Suppressor macrophage (primary cell): ENCODE data around the gene PARD3B.

Experiments
- DNase-seq, 4 experiments: peaks; one replicate each; pipeline ENCODE4 v3.0.0-alpha.2; 2020 to 2022

PARD3B gene

DNA sequence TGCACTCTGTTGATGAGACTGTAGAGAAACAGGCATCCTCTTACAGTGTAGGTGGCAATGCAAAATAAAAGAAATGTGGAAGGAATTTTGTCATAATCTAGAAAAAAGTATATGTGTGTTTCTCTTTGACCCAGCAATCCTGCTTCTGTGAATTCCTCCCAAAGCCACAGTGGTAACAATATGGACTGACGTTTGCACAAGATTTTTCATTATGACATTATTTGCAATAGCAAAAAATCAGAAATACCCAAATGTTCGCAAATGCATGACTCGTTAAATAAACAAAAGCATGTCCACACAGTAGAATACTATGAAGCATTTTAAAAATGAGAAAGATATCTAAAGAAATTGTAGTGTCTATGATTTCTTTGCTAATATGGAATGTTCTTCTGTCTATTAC, 881.8 kb downstream of the PARD3B start:
- no peak for DNase-seq

DNA sequence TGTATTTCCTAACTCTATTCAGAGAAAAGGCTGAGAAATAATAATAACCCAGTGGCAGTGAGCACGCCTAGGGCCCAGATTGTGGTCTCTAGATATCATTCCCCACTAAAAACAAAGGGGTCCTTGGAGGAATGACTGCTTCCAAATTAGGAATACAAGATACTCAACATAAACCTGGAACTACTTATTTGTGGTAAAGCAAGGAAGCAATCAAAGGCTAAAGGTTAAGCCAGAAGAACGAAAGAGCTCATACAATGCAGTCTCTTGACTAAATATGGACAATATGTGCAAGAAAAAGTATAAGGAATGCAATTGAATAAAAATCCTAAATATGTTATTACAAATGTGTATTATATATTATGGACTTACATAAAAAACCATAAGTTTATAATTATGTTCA, 883.5 kb downstream of the PARD3B start:
- DNase-seq, result no peak

DNA sequence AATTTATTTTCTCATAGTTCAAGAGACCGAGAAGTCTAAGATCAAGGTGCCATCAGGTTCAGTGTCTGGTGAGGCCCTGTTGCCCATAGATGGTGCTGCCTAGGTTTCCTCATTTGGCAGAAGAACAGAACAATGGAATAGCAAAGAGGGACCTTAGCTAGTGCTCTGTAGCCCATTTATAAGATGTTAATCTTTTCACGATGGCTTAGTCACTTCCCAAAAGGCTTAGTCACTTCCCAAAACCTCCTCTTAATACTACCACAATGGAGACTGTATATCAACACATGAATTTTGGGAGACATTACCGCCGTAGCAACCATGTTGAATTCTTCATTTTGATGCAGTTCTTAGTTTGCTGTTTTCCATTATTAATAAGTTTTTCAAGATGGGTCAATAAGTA, 890.7 kb downstream of the PARD3B start:
- no peak for DNase-seq

DNA sequence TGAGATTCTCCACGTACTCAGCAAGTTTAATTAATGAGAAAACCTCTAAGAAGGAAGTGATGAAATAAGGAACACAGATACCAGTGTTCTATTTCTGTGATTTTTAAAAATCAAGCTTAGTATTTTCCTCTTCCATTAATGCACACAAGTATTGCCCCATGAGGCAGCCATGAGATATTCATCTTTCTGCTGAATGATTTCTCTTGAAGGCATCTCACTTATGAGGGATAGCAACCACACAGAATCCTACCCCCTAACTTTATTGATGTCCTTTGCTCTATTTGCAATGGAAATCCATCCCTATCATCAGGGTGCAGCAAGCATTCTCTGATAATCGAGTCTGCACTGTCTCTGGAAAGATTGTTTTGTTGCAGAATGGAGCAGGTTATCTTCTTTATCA, 893.0 kb downstream of the PARD3B start:
- no peak for DNase-seq

DNA sequence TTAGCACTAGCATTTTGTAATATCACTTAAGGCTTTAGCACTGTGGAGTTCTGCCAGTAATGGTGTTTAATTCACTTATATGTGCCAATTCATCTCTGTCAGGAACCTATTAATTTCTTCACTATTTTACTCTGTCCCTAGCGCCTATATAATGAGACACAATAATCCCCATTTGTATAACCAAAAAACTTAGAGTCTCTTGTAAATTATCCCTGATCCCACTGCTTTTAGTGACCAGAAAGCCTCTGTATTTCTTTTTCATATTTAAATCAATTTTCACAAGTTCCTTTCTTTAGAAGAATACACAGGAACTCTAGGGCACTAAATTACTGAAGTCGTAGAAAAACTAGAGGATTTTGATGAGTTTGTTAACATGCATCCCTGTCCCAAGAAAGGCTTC, 894.3 kb downstream of the PARD3B start:
- no peak for DNase-seq

DNA sequence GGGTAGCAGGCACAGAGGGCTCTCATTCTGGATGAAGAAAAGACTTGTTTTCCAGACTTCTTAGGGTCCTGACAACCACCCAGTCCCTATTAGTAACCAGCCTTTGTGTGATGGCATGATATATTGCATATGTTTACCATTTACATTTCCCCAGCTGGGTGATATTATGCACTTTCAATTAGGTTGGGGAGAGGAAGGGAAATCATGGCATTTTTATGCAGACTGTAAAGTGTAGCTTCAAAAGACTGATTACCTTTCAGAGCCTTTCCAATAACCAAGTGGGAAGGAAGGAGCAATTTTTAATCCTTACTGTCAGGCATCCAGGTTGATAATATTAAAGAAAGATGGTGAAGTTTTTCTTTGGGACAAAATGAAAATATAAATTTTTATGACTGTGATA, 896.2 kb downstream of the PARD3B start:
- DNase-seq, result no peak

DNA sequence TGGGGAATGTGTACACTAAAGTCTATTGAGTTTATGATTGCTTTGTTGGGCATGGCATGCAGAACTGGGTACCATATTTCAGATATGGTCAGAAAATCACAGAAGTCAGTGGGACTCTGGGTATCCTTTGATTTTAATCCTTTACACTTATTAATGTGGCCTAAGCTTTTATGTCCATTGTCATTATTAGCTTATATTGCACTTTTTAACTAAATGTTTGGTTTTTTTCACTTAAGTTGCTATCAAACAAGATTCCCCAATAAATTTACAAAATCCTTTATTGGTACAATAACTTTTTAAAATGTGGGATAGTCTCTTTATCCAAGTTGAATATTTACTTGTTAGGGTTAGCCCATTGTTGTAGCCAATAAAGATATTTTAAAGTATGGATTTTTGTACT, 902.9 kb downstream of the PARD3B start:
- DNase-seq, result no peak

DNA sequence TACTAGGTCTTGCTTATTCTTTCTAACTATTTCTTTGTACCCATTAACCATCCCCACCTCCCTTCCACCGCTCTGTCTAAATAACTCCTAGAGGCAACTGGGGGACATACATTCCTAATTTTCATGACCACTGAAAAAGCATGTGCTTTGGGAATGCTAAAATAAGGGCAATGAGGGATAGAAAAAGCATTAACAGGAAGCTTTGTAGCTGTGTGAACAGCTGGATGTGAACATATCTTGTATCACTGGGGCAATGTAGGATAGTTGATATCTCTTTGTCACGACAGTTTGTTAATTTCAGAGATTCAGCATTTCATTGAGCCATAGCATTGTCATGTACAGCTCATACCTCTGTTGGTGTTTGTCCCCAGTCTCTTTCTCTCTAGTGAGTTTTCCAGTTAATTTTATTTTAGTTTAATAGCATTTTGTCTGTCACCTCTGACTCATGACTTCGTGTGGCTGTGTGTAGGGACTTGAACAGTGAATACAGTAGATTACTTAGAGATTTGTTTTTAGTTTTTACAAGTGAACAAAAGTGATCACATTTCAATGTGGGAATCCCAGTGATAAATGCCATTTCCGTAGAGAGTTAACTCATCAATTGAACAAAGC, 906.7 kb downstream of the PARD3B start:
- DNase-seq, result no peak

DNA sequence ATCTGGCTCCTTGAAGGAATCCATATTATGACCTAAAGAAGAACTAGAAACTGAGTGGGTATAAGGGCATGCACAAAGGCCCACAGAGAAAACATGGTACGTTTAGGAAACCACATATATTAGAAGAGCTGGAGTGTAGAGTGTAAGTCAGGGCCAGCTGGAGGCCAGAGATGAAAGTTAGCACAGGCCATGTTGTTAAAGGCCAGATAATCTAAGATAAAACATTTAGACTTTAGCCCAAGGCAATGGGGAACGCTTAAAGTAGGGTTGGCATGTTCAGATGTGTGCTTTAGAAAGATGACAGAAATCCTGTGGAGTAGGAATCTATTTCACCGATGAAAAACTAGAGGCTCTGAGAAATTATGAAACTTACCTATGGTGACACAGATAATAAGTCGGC, 907.9 kb downstream of the PARD3B start:
- no peak for DNase-seq

DNA sequence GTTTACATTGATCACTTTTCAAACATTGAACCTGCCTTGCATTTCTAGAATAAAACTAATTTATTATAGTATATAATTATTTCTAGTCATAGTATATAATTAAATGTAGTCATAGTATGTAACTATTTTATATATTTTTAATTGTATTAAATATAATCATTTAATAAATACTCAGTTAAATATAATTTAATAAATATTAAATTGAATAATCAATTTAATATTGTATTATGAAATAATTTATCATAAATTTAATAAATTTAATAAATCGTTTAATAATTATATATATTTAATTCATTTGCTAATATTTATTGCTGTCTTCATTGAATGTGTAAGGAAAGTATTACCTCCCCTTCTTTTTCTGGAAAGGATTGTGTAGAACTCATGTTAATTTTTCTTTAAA, 911.4 kb downstream of the PARD3B start:
- no peak for DNase-seq

DNA sequence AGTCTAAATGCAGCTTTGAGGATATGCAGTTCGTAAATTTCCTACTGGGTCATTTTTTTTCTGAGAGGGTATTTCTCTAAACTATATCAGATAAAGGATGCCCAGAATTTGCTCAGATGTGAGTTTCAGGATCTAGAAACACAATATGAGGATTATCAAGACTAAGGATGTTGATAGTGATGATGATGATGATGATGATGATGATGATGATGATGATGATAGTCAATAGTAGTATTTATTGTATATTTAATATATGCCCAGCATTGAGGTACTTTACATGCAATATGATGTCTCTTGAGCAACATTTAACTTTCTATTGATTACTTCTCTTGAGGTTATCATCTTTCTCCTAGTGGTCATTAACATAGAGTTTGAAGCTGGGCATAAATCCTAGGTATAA, 914.9 kb downstream of the PARD3B start:
- DNase-seq, result no peak

DNA sequence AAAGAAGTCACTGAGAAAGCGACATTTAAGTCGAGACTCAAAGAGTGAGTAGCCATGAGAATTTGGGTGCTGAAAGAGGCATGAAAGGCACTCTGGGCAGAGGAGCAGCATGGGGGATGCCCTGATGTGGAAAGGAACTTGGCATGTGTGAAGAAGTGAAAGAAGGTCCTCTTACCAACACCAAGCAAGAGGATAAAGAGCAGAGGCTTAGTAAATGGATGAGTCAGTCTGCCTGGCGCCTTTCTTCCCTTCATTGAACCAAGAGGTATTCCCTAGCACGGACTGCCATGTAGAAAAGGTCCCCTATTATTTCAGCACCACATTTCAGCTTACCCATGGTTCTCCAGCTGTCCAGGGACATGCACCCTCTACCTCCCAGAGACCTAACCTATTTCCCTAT, 915.9 kb downstream of the PARD3B start:
- DNase-seq, result no peak

DNA sequence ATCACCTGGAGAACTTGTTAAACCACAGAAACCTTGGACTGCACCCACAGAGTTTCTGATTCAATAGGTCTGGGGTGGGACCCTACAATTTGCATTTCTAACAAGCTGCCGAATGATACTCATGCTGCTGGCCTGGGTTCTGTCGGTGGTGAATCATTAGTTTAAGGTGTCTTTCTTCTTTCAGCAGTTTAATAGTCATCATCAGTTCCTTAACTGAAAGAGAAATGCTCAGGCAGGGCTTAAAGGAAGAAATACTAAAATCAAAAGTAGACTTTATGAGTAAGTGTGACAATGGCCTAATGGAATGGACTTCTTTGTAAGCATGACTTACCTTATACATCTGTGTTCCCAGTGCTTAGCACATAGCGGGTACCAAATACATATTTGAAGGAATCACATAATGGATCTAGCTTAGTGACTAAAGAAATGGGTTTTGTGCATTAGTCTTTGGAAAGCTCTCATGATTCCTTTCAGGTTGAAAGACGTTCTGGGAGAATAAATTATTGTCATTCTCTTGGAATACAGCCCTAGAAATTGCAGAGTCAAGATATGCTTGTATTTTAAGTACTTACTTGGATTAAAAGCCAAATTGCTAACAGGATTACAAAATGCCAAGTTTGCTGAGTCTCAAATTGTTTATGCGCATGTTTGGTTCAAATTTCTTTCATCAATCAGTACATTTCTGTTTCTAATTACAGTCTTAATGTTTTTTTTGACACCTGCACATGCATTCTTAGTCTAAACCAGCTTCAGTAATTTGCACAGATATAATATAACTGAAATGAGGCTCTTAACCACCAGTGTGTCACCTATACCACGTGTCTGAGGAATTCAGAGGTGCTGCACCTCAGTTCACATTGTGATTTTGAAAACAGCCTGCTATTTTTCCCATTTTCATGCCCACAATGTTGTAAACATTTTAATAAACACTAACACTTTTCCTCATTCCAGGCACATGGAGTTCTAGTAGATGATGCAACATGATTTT, 916.7 kb downstream of the PARD3B start:
- no peak for DNase-seq

DNA sequence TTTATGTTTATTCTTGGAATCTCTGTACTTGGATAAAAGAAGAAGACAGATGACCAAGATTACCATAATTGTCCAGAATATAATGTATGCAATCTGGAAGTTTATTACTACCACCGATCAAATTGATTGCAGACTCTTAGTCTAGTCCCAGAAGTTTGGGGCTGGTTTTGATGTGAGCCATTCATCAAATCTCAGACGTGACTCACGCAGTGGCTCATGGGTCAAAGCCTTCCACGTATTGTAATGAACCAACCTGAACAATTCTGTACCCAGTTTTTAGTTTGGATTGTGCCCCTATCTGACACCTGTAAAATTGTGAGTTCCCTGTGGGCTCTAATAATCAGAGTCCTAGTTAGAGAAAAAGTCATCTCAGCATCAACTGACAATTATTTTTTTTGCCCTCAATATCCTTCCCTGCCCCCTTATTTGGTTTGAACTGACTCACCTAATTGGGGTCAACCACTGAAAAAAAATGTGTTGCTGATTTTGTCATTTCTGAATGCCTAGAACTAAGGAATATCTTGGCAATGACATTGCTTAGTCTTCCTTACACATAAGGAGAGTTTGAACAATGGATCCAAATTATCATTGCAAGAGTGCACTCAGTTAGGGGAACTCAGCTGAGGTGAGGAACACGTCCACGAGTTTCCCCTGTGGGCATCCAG, 917.5 kb downstream of the PARD3B start:
- no peak for DNase-seq

DNA sequence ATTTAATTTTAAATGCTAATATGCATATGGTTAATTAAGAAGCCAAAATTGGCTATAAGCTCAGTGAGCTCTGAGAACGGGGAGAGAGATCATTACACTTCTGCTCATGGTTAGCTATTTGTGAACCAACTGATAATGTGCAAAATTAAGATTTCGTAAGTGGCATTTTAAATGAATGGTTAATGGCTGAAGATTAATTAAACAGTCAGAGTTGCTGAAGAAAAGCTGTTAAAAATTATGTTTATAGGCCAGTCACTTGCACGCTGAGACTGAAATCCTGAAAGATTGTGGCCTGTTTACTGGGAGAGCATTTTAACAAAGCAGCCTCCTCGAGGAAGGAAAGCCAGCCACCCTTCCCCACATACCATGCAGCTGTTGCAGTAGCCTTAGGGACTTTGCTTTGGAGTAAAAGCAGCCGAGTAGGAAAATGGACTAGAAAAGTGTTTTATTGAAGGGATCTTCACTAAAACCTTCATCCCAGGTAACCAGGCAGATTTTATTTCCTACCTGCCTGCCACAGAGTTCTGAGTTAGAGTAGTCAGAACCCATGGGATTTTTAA, 918.3 kb downstream of the PARD3B start:
- DNase-seq, result no peak

DNA sequence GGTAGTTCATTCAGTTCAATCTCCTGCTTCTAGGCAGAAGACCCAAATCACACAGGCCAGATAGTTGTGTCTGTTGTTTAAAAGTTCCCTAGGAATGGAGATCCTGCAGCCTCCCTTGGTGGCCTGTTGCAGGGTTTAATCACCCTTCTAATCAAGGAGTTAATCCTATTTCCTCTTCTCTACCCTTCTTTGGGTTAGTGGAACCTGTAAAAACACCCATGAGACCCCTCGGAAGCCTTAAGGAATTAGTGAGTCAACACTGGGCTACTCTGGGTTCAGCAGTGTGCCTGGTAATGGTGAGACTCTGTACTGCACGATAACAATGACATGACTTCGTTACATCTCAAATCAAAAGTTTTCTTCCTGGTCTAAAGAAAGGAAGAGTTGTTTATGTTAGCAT, 919.4 kb downstream of the PARD3B start:
- DNase-seq, result no peak

DNA sequence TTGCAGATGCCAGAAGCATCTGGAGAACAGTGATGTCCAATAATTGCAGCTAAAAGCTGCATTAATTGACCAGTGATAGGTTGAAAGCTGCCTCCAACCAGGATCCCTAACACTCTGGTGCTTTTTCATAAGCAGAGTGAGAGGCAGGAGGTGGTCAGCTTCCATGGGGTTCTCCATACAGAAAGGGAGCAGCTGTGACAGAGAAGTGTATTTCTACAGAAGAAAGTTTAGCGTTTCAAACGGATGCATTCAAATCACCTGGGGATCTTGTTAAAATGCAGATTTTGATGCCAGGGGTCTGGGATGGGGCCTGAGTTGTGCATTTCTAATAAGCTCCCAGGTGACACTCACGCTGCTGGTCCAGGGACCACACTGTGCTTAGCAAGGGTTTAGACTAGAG, 920.5 kb downstream of the PARD3B start:
- DNase-seq, result no peak

DNA sequence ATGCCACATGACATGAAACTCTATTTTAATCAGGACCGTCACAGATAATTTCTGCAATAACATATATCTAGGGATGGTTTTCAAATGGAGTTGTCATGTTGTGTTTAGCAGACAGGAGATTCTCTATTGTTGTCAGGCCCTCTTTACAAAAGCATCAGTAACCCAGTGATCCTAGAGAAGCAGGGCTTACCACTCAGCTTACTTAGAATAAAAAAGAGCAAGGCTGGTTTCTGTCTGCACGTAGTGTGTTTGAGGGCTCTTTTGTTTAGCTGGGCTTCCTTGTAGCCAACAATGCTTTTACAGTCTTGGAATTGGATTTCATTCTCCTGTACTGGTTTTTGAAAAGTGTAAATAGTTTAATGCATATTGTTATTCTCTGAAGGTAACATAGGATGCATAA, 926.5 kb downstream of the PARD3B start:
- no peak for DNase-seq

DNA sequence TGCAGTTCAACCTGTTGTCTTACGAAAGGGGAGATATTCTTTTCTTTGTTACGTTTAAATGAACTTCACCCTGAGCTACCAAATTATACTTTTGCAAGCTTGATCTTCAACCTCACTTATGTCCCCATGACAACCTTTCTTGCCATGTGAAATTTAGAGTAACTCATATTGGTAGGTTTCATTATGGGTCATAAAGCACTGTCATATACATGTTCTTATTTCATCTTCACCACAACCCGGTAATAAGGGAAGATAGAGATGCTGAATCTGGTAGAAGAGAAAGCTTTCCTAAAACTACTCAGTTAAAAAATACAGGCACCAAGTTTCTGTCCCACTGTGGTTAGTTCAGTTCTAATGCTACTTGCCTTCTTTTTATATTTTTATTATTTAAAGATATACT, 928.5 kb downstream of the PARD3B start:
- DNase-seq, result no peak

DNA sequence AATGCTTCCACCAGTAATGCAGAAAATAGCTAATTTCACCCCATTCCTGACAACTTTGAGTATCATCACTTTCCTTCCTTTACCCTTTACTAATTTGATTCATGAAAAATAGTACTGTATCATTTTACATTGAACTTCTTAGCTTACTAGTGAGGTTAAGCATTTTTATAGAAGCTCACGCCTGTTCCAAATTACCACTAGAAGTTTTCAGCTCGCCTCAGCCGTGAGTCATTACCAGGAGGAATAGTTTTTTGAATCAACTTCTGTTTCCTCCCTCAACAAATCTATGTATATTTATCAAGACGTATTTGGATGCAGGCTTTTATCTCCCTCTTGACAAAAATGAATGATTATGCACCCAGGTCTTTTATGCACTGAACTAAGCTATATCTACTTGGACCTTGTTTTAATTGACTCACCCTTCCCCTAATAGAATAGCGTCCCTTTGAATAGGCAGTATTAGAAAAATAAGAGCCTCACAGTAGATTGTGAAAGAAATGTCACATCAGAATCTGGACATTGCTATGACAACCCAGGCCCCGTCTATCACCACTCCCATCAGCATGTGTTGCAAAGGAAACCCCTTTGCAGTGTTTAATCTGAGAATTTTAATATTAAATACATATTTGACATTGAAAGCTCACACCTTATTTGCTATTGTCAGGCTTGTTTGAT, 929.6 kb downstream of the PARD3B start:
- DNase-seq, result no peak

DNA sequence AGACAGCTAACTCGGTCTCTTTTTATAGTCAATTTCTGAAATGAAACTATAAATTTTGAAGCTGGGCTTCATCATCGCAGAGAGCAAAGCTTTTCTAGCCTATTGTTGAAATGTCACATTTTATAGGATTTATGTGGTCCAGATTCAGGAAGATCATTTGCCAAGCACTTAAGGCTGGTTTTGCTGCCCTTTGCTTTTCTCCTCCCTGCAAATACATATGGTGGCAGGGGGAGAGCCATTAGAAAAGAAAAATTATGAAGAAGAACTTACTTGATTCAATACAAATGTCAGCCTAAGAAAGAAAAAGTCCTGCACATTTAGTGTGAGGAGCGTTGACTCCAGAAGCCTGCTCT, 930.1 kb downstream of the PARD3B start:
- DNase-seq, result no peak

DNA sequence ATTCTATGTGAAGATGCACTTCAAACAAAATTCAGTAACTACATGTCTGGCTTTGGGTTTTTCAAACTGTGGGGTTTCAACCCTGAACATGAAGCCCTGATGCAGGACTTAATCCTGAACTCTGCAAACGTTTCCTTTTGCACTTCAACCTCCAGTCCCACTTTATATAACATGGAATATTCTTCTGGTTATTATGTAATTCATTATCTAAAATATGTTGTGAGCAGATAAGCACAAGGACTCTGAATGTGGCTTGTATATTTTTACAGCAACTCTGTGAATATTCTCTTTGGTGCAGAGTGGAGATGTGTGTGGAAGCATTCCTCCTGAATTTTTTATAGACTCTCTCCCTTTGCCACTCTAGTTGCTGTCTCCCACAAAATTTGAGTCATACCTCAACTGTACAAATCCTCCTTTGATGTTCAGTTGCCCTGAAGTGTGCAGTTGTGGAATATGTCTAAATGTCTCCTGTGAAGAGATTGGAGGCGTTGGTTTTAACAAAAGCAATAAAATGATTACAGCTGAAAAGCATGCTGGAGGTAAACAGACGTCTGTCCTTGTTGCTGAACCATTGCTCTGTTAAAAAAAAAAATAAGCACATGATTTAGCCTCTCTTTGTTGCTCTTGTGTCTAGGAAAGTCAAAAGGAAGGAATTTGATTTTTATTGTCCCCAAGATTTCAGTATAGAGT, 931.9 kb downstream of the PARD3B start:
- DNase-seq, result no peak
